ENCODE measurements around the gene SYT13.

SYT13 gene

DNA sequence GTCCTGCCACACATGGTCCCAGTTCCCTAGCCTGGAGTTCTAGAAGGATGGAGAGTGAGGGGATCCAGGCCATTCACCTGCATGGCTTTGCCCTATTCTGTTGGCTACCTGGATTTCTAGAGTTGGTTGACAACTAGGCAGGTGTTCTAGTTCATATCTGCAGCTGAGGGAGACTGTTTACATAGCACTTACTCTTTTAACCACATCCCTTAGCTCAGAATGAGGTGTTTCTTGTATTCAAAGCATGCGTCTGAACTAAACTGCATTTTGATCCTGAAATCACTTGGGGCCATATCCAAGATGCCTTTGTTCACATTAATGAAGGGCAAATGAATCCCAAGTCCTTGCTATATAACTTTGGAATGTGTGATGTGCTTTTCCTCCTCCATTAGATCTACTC, 60.9 kb downstream of the SYT13 start:
- no peak for DNase-seq (ENCODE audit: extremely low read depth, low read depth)
- TF ChIP-seq, protein P1, sequence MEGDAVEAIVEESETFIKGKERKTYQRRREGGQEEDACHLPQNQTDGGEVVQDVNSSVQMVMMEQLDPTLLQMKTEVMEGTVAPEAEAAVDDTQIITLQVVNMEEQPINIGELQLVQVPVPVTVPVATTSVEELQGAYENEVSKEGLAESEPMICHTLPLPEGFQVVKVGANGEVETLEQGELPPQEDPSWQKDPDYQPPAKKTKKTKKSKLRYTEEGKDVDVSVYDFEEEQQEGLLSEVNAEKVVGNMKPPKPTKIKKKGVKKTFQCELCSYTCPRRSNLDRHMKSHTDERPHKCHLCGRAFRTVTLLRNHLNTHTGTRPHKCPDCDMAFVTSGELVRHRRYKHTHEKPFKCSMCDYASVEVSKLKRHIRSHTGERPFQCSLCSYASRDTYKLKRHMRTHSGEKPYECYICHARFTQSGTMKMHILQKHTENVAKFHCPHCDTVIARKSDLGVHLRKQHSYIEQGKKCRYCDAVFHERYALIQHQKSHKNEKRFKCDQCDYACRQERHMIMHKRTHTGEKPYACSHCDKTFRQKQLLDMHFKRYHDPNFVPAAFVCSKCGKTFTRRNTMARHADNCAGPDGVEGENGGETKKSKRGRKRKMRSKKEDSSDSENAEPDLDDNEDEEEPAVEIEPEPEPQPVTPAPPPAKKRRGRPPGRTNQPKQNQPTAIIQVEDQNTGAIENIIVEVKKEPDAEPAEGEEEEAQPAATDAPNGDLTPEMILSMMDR (IDR thresholded peaks at IDR 0.05; ENCODE audit: low read depth, low read length, missing control alignments): no peak
- no peak overlapping the region for H3K4me3 ChIP-seq (replicated peaks; ENCODE audit: low read depth, low read length)

GRCh38 chr11:45224766-45225165, 61.4 kb downstream of the SYT13 start:
- no peak for DNase-seq (ENCODE audit: extremely low read depth, low read depth)
- no peak overlapping the region for H3K4me3 ChIP-seq (replicated peaks; ENCODE audit: low read depth, low read length)
- TF ChIP-seq, protein P1 (IDR thresholded peaks at IDR 0.05; ENCODE audit: low read depth, low read length, missing control alignments): no peak

GRCh38 chr11:45223496-45223895, 62.6 kb downstream of the SYT13 start:
- DNase-seq (ENCODE audit: extremely low read depth, low read depth): no peak
- TF ChIP-seq, protein P1 (IDR thresholded peaks at IDR 0.05; ENCODE audit: low read depth, low read length, missing control alignments): no peak
- no peak overlapping the region for H3K4me3 ChIP-seq (replicated peaks; ENCODE audit: low read depth, low read length)

GRCh38 chr11:45219411-45219810, 66.7 kb downstream of the SYT13 start:
- TF ChIP-seq, protein P1 (IDR thresholded peaks at IDR 0.05; ENCODE audit: low read depth, low read length, missing control alignments): no peak
- no peak for DNase-seq (ENCODE audit: extremely low read depth, low read depth)
- H3K4me3 ChIP-seq (replicated peaks; ENCODE audit: low read depth, low read length): no peak overlapping the region

DNA sequence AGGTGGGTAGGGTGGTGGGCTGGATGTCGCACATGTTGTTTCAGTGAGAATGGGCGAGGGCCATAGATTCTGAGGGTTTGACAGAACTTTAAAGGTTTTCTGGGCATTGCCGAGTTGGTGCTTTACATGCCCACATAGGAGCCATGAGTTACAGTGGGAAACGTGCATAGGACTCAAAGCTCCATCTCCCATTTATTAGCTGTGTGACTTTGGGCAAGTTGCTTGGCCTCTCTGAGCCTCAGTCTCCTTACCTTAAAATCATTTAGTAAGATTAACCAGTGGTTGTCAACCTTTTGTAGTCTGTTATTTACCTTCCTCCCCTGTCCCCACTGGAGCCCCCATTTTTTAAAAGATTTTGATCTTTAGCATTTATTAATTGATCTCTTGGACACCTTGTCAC, 67.4 kb downstream of the SYT13 start:
- no peak for DNase-seq (ENCODE audit: extremely low read depth, low read depth)
- TF ChIP-seq, protein P1 (IDR thresholded peaks at IDR 0.05; ENCODE audit: low read depth, low read length, missing control alignments): no peak
- H3K4me3 ChIP-seq (replicated peaks; ENCODE audit: low read depth, low read length): no peak overlapping the region

GRCh38 chr11:45217991-45218390, 68.2 kb downstream of the SYT13 start:
- no peak overlapping the region for H3K4me3 ChIP-seq (replicated peaks; ENCODE audit: low read depth, low read length)
- DNase-seq (ENCODE audit: extremely low read depth, low read depth): no peak
- TF ChIP-seq, protein P1 (IDR thresholded peaks at IDR 0.05; ENCODE audit: low read depth, low read length, missing control alignments): no peak

DNA sequence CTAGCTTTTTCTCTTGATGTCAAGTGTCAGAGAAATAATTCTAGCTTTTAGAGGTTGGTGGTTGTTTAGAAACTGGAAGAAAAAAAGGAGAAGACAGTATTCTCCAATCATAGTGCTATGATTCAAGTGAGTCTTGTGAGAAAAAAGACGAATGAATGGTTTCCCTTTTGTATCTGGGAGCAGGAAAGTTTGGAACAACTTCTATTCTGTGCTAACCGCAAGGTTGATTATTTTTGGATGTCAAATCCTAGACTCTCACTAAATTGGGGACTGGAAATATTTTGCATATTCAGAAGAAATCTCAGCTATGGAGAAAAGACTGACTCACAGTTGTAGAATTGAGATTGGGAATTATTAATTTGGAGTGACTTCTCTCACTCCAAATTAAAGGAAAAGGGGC, 69.2 kb downstream of the SYT13 start:
- no peak overlapping the region for H3K4me3 ChIP-seq (replicated peaks; ENCODE audit: low read depth, low read length)
- TF ChIP-seq, protein P1 (IDR thresholded peaks at IDR 0.05; ENCODE audit: low read depth, low read length, missing control alignments): no peak
- no peak for DNase-seq (ENCODE audit: extremely low read depth, low read depth)
